Cardiac muscle cell (in vitro differentiated cells and primary cell): ENCODE measurements around the gene COQ9. TPM values are rescaled to one million over a fixed set of nuclear protein-coding genes. Genes with fewer than 3 reads are reported as not detected.

ENCODE experiments used
- DNase-seq, 2 donors: peaks; one replicate each; pipeline versions ENCODE4 v3.0.0 to v3.0.0-alpha.2; 2010 to 2017; ENCODE audit warnings: low read depth in 1 of 2, low spot score in 1 of 2
- H3K27ac ChIP-seq: fragments of 200-600 bp; sonication (generic); 2 replicates; pipeline ENCODE4 v1.5.1; 2016
- H3K27me3 ChIP-seq: fragments of 200-600 bp; sonication (generic); 2 replicates; pipeline ENCODE4 v1.6.0; 2016; ENCODE audit warnings: control low read depth
- H3K36me3 ChIP-seq: fragments of 200-600 bp; sonication (generic); 2 replicates; pipeline ENCODE4 v1.5.1; 2016; ENCODE audit warnings: control low read depth
- H3K4me1 ChIP-seq: fragments of 200-600 bp; sonication (generic); 2 replicates; pipeline ENCODE4 v1.8.1; 2017; ENCODE audit warnings: low read depth, mild to moderate bottlenecking, mixed run types
- H3K4me3 ChIP-seq: fragments of 200-600 bp; sonication (generic); 2 replicates; pipeline ENCODE4 v1.5.1; 2016; ENCODE audit warnings: mild to moderate bottlenecking
- H3K9me3 ChIP-seq: fragments of 200-600 bp; sonication (generic); 2 replicates; pipeline ENCODE4 v1.5.1; 2017; ENCODE audit warnings: low read depth, mild to moderate bottlenecking, control low read depth
- polyA plus RNA-seq: library from polyadenylated mRNA; unstranded; fragments of >200 nt; fragmentation: Nextera tagmentation; extraction: Ambion mirVana; gene quantifications from 2 replicates; pipeline ENCODE4 v1.2.1, GENCODE V29; 2016
- total RNA-seq: library from RNA; depleted of rRNA; stranded (reverse); fragments of >200 nt; gene quantifications from 2 replicates; pipeline ENCODE4 v1.2.3, GENCODE V29; 2016
- TF ChIP-seq, protein P1 (sequence below): IDR thresholded peaks from 2 replicates; pipeline ENCODE4 v1.5.1; 2012; ENCODE audit warnings: low read depth, mild to moderate bottlenecking, low read length

COQ9 gene
- total and polyA plus RNA-seq, 2 experiments from 2014 or later, result 111 to 152 TPM

DNA sequence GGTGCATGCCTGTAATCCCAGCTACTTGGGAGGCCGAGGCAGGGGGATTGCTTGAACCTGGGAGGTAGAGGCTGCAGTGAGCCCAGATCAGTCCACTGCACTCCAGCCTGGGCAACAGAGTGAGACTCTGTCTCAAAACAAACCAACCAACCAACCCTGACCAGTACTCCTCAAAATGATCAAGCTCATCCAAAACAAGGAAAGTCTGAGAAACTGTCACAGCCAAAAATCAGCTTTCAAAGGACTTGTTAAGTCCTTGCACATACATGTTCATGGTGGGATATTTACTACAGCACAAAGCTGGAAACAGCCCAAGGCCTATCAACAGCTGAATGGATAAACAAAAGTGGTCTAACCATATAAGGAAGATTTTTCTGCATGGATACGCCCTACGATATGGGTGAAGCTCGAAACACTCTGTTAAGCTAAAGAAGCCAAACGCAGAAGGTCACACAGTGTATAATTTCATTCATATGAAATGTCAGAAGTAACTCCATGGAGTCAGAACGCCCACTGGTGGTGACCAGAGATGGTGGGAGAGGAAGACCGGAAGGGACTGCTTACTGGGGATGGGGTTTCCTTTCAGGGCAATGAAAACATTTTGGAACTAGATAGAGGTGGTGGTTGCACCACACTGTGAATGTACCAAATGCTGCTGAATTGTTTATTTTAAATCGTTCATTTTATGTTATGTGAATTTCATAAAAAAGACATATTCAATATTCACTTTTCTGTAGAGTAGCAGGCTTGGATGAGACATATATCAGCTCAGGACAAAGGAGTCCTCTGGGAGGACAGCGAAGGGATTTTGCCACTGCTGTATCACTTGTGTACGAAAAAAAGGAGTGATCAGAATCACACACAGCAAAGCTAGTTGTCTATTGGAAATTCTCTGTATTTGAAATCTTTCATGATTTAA, 25.0 kb upstream of the COQ9 start:
- H3K9me3 ChIP-seq, result no peaks in the 10 kb centered on the region
- H3K4me1 ChIP-seq, result no peaks in the 10 kb centered on the region
- no peak overlapping the region for H3K4me3 ChIP-seq
- TF ChIP-seq, protein P1, sequence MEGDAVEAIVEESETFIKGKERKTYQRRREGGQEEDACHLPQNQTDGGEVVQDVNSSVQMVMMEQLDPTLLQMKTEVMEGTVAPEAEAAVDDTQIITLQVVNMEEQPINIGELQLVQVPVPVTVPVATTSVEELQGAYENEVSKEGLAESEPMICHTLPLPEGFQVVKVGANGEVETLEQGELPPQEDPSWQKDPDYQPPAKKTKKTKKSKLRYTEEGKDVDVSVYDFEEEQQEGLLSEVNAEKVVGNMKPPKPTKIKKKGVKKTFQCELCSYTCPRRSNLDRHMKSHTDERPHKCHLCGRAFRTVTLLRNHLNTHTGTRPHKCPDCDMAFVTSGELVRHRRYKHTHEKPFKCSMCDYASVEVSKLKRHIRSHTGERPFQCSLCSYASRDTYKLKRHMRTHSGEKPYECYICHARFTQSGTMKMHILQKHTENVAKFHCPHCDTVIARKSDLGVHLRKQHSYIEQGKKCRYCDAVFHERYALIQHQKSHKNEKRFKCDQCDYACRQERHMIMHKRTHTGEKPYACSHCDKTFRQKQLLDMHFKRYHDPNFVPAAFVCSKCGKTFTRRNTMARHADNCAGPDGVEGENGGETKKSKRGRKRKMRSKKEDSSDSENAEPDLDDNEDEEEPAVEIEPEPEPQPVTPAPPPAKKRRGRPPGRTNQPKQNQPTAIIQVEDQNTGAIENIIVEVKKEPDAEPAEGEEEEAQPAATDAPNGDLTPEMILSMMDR, result peak; percentile 90
- H3K36me3 ChIP-seq, result no peaks in the 10 kb centered on the region
- no peak overlapping the region for H3K27ac ChIP-seq
- DNase-seq, result peak; percentile 60 to 82
- no peaks in the 10 kb centered on the region for H3K27me3 ChIP-seq

DNA sequence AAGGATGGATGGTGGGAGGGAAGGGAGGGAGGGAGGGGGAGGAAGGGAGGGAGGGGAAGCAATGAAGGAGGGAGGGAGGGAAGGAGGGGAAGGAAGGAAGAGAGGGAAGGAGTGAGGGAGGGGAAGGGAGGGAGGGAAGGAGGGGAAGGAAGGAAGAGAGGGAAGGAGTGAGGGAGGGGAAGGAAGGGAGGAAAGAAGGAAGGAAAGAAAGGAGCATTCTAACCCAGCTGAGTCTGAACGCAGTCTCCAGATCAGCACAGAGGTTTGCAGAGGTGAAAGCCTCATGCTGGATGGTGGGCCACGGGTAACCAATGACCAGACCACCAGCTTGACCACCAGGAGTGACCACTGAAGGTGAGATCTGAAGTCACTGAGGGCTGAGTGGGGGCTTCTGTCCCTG, 24.1 kb upstream of the COQ9 start:
- peaks cover 4% of the 10 kb centered on the region for H3K36me3 ChIP-seq
- DNase-seq, result no peak
- TF ChIP-seq, protein P1, result no peak
- H3K4me1 ChIP-seq, result no peaks in the 10 kb centered on the region
- H3K9me3 ChIP-seq, result no peaks in the 10 kb centered on the region
- H3K27me3 ChIP-seq, result no peaks in the 10 kb centered on the region
- no peak overlapping the region for H3K4me3 ChIP-seq
- H3K27ac ChIP-seq, result no peak overlapping the region

DNA sequence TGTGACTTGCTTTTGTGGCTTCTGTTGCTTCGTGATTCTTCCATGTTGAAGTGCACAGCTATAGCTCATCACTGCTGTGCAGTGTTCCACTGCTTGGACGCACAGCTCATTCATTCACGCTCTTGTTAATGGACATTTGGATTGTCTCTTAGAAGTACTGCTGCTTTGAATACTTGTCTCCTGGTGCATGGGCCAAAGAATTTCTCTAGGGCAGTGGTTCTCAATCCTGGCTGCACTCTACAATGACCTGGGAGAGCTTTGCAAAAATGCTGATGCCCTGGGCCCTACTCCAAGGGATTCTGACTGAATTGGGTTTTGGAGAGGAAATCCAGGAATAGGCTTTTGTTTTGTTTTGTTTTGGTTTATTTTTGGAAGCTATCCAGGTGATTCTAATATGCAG, 22.7 kb upstream of the COQ9 start:
- DNase-seq, result no peak
- Histone ChIP-seq H3K9me3 (no peaks in the 10 kb centered on the region), H3K27ac (peak overlapping the region; percentile 7), H3K4me3 (no peak overlapping the region), H3K27me3 (no peaks in the 10 kb centered on the region), H3K36me3 (peaks cover 13% of the 10 kb centered on the region), H3K4me1 (no peaks in the 10 kb centered on the region)
- TF ChIP-seq, protein P1, result no peak

DNA sequence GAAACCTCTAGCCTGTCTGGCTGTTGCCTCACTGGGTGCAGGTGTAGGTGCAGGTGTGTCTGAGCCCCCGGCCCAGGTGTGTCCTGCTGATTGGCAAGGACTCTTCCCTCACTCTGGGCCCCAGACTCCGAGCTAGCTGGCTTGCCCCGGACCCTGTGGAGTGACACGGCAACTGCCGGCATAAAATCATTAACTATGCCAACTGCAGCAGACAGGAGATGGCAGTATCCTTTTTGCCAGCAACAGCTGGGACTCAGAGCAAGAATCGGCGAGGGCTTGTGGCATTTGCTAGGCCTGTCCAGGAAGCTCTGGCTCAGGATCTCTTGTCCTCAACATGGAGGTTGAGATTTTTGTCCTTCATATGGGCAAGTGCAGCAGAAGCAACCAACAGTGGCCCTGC, 20.9 kb upstream of the COQ9 start:
- Histone ChIP-seq H3K4me1 (no peaks in the 10 kb centered on the region), H3K9me3 (no peaks in the 10 kb centered on the region), H3K4me3 (no peak overlapping the region), H3K27ac (no peak overlapping the region), H3K27me3 (no peaks in the 10 kb centered on the region), H3K36me3 (peaks cover 29% of the 10 kb centered on the region)
- DNase-seq, result no peak
- TF ChIP-seq, protein P1, result no peak

DNA sequence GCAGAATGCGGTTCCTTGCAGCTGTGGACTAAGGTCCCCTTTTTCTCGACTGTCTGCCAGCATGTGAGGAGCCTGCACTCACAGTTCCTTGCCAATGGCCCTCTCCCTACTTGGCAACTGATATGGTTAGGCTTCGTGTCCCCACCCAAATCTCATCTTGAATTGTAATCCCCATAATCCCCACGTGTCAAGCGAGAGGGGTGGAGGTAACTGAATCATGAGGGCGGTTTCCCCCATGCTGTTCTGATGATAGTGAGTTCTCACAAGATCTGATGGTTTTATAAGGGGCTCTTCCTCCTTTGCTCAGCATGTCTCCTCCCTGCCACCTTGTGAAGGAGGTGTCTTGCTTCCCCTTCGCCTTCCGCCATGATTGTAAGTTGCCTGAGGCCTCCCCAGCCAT, 20.0 kb upstream of the COQ9 start:
- Histone ChIP-seq H3K36me3 (peaks cover 38% of the 10 kb centered on the region), H3K4me3 (no peak overlapping the region), H3K27me3 (no peaks in the 10 kb centered on the region), H3K27ac (no peak overlapping the region), H3K9me3 (no peaks in the 10 kb centered on the region), H3K4me1 (no peaks in the 10 kb centered on the region)
- TF ChIP-seq, protein P1, result no peak
- DNase-seq, result no peak
